ENCODE results near the gene FURIN. TPM values are rescaled to one million over a fixed set of nuclear protein-coding genes. Genes with fewer than 3 reads are reported as not detected.
A peak's percentile ranks its signal among the peaks of the same experiment; 100 is the strongest.

The FURIN gene
- total RNA-seq: 10 to 100 TPM; 35.1 to 82.5 (median 40.9) TPM
- polyA plus RNA-seq: 10 to 100 TPM; 29.5 to 77.1 TPM
- long read RNA-seq, donor 1, full-length matches to known transcripts: 2 of 37 reads
- long read RNA-seq, donor 1, partial matches to known transcripts: 33 of 37 reads
- long read RNA-seq, donor 1, other reads (novel, unspliced or antisense): 2 of 37 reads
- long read RNA-seq, donor 2, partial matches to known transcripts: 33 of 34 reads
- long read RNA-seq, donor 2, other reads (novel, unspliced or antisense): 1 of 34 reads
- long read RNA-seq, donor 3, full-length matches to known transcripts: 1 of 84 reads
- long read RNA-seq, donor 3, partial matches to known transcripts: 80 of 84 reads
- long read RNA-seq, donor 3, other reads (novel, unspliced or antisense): 3 of 84 reads

GRCh38 chr15:90868261-90868689 lies at the start of gene FURIN:
TSS of gene FURIN (plus strand) at chr15:90868588. CDS start at chr15:90875741, 7,153 bp downstream.
- ATAC-seq: no peak
- 85 to 89% methylated on average over 6 of the region's 6 CpGs for WGBS, 2 donors
- H3K9me3 ChIP-seq: no peaks in the 10 kb centered on the region
- no peaks in the 10 kb centered on the region for H3K36me3 ChIP-seq
- TF ChIP-seq, protein P1, sequence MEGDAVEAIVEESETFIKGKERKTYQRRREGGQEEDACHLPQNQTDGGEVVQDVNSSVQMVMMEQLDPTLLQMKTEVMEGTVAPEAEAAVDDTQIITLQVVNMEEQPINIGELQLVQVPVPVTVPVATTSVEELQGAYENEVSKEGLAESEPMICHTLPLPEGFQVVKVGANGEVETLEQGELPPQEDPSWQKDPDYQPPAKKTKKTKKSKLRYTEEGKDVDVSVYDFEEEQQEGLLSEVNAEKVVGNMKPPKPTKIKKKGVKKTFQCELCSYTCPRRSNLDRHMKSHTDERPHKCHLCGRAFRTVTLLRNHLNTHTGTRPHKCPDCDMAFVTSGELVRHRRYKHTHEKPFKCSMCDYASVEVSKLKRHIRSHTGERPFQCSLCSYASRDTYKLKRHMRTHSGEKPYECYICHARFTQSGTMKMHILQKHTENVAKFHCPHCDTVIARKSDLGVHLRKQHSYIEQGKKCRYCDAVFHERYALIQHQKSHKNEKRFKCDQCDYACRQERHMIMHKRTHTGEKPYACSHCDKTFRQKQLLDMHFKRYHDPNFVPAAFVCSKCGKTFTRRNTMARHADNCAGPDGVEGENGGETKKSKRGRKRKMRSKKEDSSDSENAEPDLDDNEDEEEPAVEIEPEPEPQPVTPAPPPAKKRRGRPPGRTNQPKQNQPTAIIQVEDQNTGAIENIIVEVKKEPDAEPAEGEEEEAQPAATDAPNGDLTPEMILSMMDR (IDR thresholded peaks at IDR 0.05): no peak
- no peaks in the 10 kb centered on the region for H3K27me3 ChIP-seq
- H3K4me3 ChIP-seq: peak within 1 kb of the TSS in 1 of 10 donors; percentile 92
- peaks cover 11 to 64% (median 39%) of the 10 kb centered on the region in 9 donors for H3K4me1 ChIP-seq
- intact Hi-C loops (cut with DNase I): loop anchor here in 3 of 10 donors (2.0 to 10.0 kb wide), 3 partner anchors 56 to 151 kb away; partner anchors contain the start of gene BLM (in 1 of the 3)
- DNase-seq: no peak
- H3K27ac ChIP-seq: peak within 1 kb of the TSS; percentile 57 to 100 (median 98)

- peak; percentile 54 to 91 (median 88) for ATAC-seq
- TF ChIP-seq, protein P1 (IDR thresholded peaks at IDR 0.05): no peak
- peak in 1 of 2 donors; percentile 62 for DNase-seq
- intact Hi-C loops (cut with DNase I): no loop called here
- Histone ChIP-seq H3K36me3 (no peaks in the 10 kb centered on the region), H3K4me1 (peaks cover 0 to 40% (median 17%) of the 10 kb centered on the region in 9 donors), H3K4me3 (no peak overlapping the region), H3K27ac (peak overlapping the region in 5 of 10 donors; percentile 7 to 53 (median 46)), H3K27me3 (no peaks in the 10 kb centered on the region), H3K9me3 (no peaks in the 10 kb centered on the region)
- WGBS, 2 donors: 90 to 92% methylated on average over 6 of the region's 6 CpGs
Measured at GRCh38 chr15:90819390-90819789, 49.0 kb upstream of the FURIN start.

DNA sequence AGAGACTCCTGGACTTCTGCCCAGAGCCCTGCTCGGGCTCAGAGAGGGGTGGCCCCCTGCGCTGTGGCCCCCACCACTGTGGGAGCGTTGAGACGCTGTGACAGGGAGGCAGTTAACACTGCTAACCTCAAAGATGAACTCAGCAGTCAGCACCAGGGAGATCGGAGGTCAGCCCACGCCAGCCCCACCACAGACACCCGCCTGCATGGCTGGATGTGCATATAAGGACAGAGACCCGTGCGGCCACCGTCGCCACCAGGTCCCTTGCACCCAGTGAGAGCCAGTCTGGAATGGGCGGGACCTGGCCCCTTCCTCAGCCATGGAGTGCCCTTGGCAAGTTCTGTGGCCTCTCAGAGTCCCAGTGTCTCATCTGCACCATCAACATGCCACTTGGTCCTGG lies 48.5 kb upstream of the FURIN start:
- DNase-seq (no peak), ATAC-seq (peak in 4 of 8 donors; percentile 2 to 28 (median 8))
- Histone ChIP-seq H3K36me3 (no peaks in the 10 kb centered on the region), H3K27me3 (no peaks in the 10 kb centered on the region), H3K4me3 (no peak overlapping the region), H3K4me1 (peaks cover 0 to 38% (median 17%) of the 10 kb centered on the region in 9 donors), H3K27ac (peak overlapping the region in 3 of 10 donors; percentile 22 to 53 (median 52)), H3K9me3 (no peaks in the 10 kb centered on the region)
- TF ChIP-seq, protein P1 (IDR thresholded peaks at IDR 0.05): no peak
- intact Hi-C loops (cut with DNase I): no loop called here
- WGBS, 2 donors: 75 to 78% methylated on average over 12 of the region's 12 CpGs

- 94 to 98% methylated on average over 7 of the region's 7 CpGs for whole genome bisulfite sequencing, 2 donors
- Histone ChIP-seq H3K4me3 (no peak overlapping the region), H3K27ac (no peak overlapping the region), H3K27me3 (no peaks in the 10 kb centered on the region), H3K4me1 (peaks cover 0 to 38% (median 17%) of the 10 kb centered on the region in 9 donors), H3K9me3 (no peaks in the 10 kb centered on the region), H3K36me3 (no peaks in the 10 kb centered on the region)
- TF ChIP-seq, protein P1 (IDR thresholded peaks at IDR 0.05): no peak
- ATAC-seq (no peak), DNase-seq (no peak)
- intact Hi-C loops (cut with DNase I): no loop called here
Measured at GRCh38 chr15:90820481-90820880, 47.9 kb upstream of the FURIN start.

All from heart right ventricle (tissue), 16 donors.